GM21786 (cell line): Measurements from ENCODE around the gene RBM19.

Experiments
- ATAC-seq: cut with Tn5 transposase; IDR thresholded peaks from one replicate; pipeline ENCODE4 v1.9.1; 2021; ENCODE audit not compliant: unreplicated experiment

The RBM19 gene

GRCh38 chr12:113959096-113959495 lies 7.0 kb downstream of the RBM19 start:
- ATAC-seq, result no peak

DNA sequence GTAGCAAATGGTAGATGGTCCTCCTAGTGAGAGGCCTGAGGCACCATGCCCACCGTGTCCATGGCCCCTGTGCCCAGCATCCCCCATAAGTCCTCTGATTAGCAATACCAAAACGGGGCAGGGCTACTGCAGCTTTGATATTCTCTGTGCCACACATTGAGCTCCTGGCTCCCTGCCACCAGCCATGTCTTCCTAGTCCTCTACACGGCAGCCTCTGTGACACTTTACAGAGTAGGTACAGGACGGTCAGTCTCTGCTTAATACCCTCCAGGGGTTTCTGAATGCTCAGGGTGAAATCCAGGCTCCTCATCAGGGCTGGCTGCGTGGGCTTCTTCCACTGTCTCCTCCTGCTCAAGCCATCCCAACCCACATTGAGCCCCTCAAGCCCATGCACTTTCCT lies 8.0 kb downstream of the RBM19 start:
- ATAC-seq, result no peak

GRCh38 chr12:113957627-113958026 lies 8.5 kb downstream of the RBM19 start:
- no peak for ATAC-seq

DNA sequence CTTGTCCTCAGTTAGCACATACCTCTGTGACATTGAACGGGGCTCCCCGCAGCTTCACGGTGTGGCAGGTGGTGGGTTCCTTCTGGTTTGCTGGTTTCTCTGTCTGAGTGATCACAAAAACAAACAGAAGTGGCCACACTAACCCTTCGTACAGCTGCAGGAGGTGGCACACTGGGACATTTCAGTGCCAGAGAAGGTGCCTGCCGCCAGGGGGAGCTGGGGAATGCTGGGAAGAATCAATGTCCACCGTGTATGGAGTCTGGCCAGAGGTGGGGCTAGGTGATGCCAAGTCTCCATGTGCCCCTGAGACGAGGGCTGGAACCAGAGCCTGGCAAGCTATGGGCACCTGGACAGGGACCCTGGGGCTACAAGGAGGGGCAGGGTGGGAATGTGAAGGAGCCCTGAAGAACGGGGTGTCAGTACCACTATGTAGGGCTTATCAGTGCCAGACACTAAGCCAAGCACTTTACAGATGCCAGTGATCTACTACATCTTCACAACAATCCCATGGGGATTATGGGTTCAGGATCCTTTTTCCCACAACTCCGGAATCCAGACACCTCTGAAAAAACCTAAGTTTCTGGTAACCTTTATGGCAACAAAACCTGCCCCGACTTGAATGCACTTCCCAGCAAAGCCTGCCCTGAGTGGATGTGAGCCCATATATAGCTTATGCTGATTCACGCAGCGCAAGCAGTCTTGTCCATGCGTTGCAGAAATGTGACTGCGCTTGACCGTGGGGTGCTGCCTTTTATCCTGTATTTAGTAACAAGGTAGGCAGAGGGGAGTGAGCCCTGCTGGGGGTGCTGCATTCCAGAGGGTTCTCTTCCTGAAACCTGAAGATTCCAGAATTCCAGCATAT lies 10.8 kb downstream of the RBM19 start:
- no peak for ATAC-seq

- no peak for ATAC-seq
Measured at GRCh38 chr12:113954547-113954946, 11.6 kb downstream of the RBM19 start.

DNA sequence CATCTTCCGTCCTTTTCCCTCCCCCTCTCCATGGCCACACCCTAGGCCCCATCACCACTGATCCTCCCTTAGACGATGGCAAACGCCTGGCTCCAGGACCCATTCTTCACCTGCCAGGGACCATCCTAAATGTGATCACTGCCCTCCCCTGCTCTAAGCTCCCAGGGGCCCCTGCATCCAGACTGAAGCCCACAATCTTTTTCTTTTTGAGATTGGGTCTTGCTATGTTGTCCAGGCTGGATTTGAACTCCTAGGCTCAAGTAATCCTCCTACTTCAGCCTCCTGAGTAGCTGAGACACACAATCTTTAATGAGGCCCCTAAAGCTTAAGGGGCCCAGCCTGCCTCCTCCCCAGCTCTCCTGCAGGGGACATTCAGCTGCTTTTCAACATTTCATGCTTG lies 15.3 kb downstream of the RBM19 start:
- no peak for ATAC-seq

GRCh38 chr12:113949321-113950305 lies 16.5 kb downstream of the RBM19 start:
- ATAC-seq, result no peak

- no peak for ATAC-seq
Measured at GRCh38 chr12:113948151-113948914, 17.8 kb downstream of the RBM19 start.

DNA sequence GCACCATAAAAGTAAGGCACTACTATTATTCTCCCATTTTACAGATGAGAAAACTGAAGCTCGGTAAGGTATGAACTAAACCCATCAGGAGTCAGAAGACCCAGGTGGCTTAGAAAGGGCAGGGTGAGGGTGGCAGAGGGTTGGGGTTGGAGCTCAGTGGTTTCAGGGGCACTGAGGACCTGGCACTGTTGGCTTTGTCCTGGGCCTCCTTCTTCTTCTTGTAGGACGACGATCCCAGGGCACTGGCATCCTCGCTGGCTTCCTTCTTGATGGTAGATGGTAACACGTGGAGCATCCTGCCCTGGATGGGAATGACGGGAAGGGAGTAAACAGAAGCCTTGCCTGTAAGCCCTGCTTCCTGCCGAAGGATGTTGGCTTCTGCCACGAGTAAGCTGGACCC lies 19.9 kb downstream of the RBM19 start:
- no peak for ATAC-seq

DNA sequence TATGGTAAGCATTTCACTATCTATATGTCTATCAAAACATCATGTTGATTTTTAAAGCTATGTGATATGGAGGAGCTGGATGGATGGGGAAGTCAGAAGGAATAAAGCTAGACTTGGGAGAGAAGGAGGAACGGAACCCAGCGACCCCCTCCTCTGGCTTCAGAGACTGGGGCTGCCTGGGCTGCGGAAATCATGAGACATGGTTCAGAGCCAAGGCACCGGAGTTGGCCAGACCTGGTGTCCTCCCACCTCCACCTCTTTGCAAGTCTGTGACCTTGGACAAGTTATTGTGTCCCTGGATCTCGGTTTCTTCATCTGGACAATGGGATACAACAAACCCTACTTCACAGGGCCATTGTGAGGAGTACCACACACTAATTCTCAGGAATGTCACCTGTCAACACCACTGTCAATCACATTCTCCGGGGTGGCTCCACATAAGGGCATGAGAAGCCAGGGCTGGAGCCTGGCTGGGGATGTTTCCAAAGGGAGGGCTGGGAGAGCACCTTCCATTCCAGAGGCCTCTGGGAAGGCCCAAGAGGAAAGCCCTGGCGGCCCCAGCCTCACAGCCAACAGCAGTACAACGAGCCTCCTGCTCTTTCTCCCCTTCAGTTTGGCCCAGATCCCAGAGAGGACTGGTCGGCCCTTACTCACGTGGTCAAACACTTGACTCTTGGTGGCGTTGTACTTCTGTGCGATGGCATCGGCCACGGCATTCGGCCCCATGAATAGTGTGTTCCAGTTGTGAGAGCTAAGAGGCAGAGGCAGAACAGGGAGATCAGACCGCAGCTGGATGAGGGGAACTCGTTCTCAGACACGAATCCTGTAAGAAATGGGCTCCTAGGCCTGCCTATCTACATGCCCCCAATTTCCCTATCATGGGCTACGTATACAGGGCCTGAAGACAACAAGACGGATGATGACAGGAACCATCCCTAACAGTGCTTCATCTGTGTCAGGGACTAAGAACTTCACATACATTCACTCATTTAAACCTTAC lies 20.7 kb downstream of the RBM19 start:
- ATAC-seq, result no peak

- no peak for ATAC-seq
Measured at GRCh38 chr12:113942209-113942608, 23.9 kb downstream of the RBM19 start.

- ATAC-seq, result no peak
Measured at GRCh38 chr12:113941208-113941486, 25.0 kb downstream of the RBM19 start.

GRCh38 chr12:113940357-113941207 lies 25.5 kb downstream of the RBM19 start:
- no peak for ATAC-seq

- ATAC-seq, result no peak
Measured at GRCh38 chr12:113939867-113940266, 26.3 kb downstream of the RBM19 start.

- no peak for ATAC-seq
Measured at GRCh38 chr12:113938471-113938870, 27.7 kb downstream of the RBM19 start.

DNA sequence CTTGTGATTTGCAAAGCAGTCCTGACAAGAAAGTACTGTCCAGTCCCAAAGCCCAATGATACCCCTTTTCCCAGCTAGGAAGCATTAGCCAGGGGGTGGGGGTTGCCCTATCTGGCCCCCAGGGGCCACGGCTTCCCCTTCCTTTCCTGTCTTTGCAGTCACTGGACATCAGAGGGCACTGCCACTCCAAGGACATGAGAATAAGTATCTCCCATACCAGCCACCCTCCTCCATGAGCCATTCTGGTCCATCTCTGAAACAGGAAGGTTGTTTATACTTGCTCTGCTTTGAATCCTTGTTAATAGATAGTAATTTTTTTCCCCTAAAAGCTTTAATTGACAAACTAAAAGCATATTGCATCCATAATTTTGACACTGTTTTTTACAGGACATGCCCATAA lies 29.7 kb downstream of the RBM19 start:
- no peak for ATAC-seq

DNA sequence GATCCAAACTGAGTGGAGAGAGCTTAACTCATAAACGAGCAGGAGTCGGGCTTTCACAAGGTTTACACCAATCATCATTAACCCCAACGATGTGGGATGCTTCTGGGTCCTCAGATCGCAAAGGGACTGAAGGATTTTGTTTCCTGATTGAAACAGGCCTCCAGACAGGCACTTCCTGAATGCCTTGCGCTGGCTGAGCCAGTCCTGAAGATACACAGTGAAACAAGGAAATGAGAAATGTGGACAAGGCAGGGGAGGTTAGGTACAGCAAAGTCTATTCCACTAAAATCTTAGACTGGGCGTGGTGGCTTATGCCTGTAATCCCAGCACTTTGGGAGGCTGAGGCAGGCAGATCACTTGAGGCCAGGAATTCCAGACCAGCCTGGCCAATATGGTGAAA lies 30.7 kb downstream of the RBM19 start:
- ATAC-seq, result no peak

GRCh38 chr12:113934946-113935345 lies 31.2 kb downstream of the RBM19 start:
- no peak for ATAC-seq
